ENCODE data around the gene NTNG2.

DNA sequence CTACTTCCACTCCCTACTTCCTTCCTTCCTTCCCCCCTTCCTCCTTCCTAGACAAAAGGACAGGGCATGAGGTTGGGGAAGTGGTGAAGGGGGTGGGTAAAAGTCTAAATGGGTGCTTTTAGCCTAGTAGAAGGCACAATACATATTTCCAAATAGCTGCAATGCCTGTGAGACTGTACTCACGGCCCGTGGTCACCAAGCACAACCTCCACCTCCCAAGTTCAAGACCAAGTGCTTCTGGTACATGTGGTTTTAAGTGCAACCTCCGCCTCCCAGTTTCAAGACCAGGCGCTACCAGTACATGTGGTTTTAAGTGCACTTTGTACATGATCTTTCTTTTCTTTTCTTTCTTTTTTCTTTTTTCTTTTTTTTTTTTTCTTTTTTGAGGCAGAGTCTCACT lies 14.5 kb upstream of the NTNG2 start:
- TF ChIP-seq, protein P1, sequence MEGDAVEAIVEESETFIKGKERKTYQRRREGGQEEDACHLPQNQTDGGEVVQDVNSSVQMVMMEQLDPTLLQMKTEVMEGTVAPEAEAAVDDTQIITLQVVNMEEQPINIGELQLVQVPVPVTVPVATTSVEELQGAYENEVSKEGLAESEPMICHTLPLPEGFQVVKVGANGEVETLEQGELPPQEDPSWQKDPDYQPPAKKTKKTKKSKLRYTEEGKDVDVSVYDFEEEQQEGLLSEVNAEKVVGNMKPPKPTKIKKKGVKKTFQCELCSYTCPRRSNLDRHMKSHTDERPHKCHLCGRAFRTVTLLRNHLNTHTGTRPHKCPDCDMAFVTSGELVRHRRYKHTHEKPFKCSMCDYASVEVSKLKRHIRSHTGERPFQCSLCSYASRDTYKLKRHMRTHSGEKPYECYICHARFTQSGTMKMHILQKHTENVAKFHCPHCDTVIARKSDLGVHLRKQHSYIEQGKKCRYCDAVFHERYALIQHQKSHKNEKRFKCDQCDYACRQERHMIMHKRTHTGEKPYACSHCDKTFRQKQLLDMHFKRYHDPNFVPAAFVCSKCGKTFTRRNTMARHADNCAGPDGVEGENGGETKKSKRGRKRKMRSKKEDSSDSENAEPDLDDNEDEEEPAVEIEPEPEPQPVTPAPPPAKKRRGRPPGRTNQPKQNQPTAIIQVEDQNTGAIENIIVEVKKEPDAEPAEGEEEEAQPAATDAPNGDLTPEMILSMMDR (IDR thresholded peaks at IDR 0.05): no peak
- TF ChIP-seq POLR2A (IDR thresholded peaks at IDR 0.05): no peak
